Activated T-cell treated with anti-CD3 and anti-CD28 coated beads, Interleukin-2, amount 50 U/mL, for 72 hours (primary cell): ENCODE measurements around the gene PLIN1. TPM values are rescaled to one million over a fixed set of nuclear protein-coding genes. Genes with fewer than 3 reads are reported as not detected.

Experiments
- ATAC-seq, 2 donors: fragments of 150-1000 bp; cut with Tn5 transposase; replicated peaks in 1 of 2; 2 replicates each; pipeline ENCODE4 v1.10.0; 2021; ENCODE audit warnings: moderate library complexity in 2 of 2, mild to moderate bottlenecking in 1 of 2
- DNase-seq, 2 donors: peaks; one replicate each; pipeline ENCODE4 v3.0.0; 2021 to 2022; ENCODE audit warnings: mixed read lengths in 1 of 2
- H3K27ac Mint-ChIP-seq: one replicate; pipeline ENCODE4 v1.8.0; 2022; ENCODE audit warnings: mild to moderate bottlenecking, moderate library complexity, mixed read lengths
- H3K27me3 Mint-ChIP-seq: one replicate; pipeline ENCODE4 v1.8.0; 2022; ENCODE audit warnings: low read depth, mixed read lengths
- H3K36me3 Mint-ChIP-seq, 2 donors: one replicate each; pipeline ENCODE4 v1.8.0; 2022; ENCODE audit warnings: mixed read lengths in 2 of 2, mild to moderate bottlenecking in 1 of 2; ENCODE audit not compliant: insufficient read depth in 2 of 2
- H3K4me1 Mint-ChIP-seq: one replicate; pipeline ENCODE4 v1.8.0; 2022; ENCODE audit warnings: low read depth, mixed read lengths
- H3K4me3 Mint-ChIP-seq, 2 donors: one replicate each; pipeline ENCODE4 v1.8.0; 2022; ENCODE audit warnings: mild to moderate bottlenecking in 2 of 2, mixed read lengths in 2 of 2, moderate library complexity in 2 of 2
- H3K9me3 Mint-ChIP-seq, 2 donors: one replicate each; pipeline ENCODE4 v1.8.0; 2022; ENCODE audit warnings: mixed read lengths in 2 of 2
- total RNA-seq, 2 donors: library from RNA; stranded (reverse); gene quantifications; one replicate each; pipeline ENCODE4 v1.2.3, GENCODE V29; 2022

The PLIN1 gene
- total RNA-seq, 2 donors from 2014 or later = 0.88 to 1.3 TPM

- Mint-ChIP-seq H3K27ac (no peak overlapping the region), H3K4me3 (no peak overlapping the region), H3K4me1 (no peaks in the 10 kb centered on the region), H3K9me3 (no peaks in the 10 kb centered on the region), H3K36me3 (no peaks in the 10 kb centered on the region), H3K27me3 (no peaks in the 10 kb centered on the region)
- DNase-seq (no peak), ATAC-seq (no peak)
These were observed 38.1 kb downstream of the PLIN1 start for GRCh38 chr15:89641053-89641452.

- DNase-seq (no peak), ATAC-seq (no peak)
- H3K4me1 Mint-ChIP-seq = no peaks in the 10 kb centered on the region
- no peak overlapping the region for H3K4me3 Mint-ChIP-seq
- H3K27ac Mint-ChIP-seq = no peak overlapping the region
- no peaks in the 10 kb centered on the region for H3K27me3 Mint-ChIP-seq
- peaks cover 0 to 1% of the 10 kb centered on the region in 2 donors for H3K36me3 Mint-ChIP-seq
- peaks cover 0 to 2% of the 10 kb centered on the region in 2 donors for H3K9me3 Mint-ChIP-seq
These were observed 38.9 kb downstream of the PLIN1 start for GRCh38 chr15:89640245-89640644.

GRCh38 chr15:89633585-89633984 lies 45.6 kb downstream of the PLIN1 start:
- no peak for ATAC-seq

GRCh38 chr15:89632563-89633430 lies 46.4 kb downstream of the PLIN1 start:
- Mint-ChIP-seq H3K4me1 (no peaks in the 10 kb centered on the region), H3K27ac (no peak overlapping the region), H3K36me3 (peaks cover 5 to 11% of the 10 kb centered on the region in 2 donors), H3K27me3 (no peaks in the 10 kb centered on the region), H3K4me3 (no peak overlapping the region), H3K9me3 (peaks cover 0 to 2% of the 10 kb centered on the region in 2 donors)
- no peak for ATAC-seq
- no peak for DNase-seq

More at GRCh38 chr15:89633585-89633984, 45.6 kb downstream of the PLIN1 start:
- H3K27ac Mint-ChIP-seq = no peak overlapping the region
- H3K36me3 Mint-ChIP-seq = peaks cover 5 to 9% of the 10 kb centered on the region in 2 donors
- H3K9me3 Mint-ChIP-seq = peaks cover 0 to 2% of the 10 kb centered on the region in 2 donors
- no peak overlapping the region for H3K4me3 Mint-ChIP-seq
- H3K4me1 Mint-ChIP-seq = no peaks in the 10 kb centered on the region
- H3K27me3 Mint-ChIP-seq = no peaks in the 10 kb centered on the region
- DNase-seq = no peak

GRCh38 chr15:89631902-89632264 lies 47.3 kb downstream of the PLIN1 start:
- Mint-ChIP-seq H3K9me3 (peaks cover 0 to 2% of the 10 kb centered on the region in 2 donors), H3K4me1 (no peaks in the 10 kb centered on the region), H3K36me3 (peaks cover 5 to 16% of the 10 kb centered on the region in 2 donors), H3K27me3 (no peaks in the 10 kb centered on the region), H3K4me3 (no peak overlapping the region), H3K27ac (no peak overlapping the region)
- DNase-seq = no peak
- ATAC-seq = peak in 1 of 2 donors; percentile 20

- DNase-seq (no peak), ATAC-seq (peak in 1 of 2 donors; percentile 15)
- no peaks in the 10 kb centered on the region for H3K4me1 Mint-ChIP-seq
- no peak overlapping the region for H3K27ac Mint-ChIP-seq
- H3K4me3 Mint-ChIP-seq = no peak overlapping the region
- H3K36me3 Mint-ChIP-seq = peaks cover 5 to 18% of the 10 kb centered on the region in 2 donors
- H3K9me3 Mint-ChIP-seq = peaks cover 0 to 2% of the 10 kb centered on the region in 2 donors
- no peaks in the 10 kb centered on the region for H3K27me3 Mint-ChIP-seq
These were observed 47.9 kb downstream of the PLIN1 start for GRCh38 chr15:89630974-89631901.

GRCh38 chr15:89630260-89630659 lies 48.9 kb downstream of the PLIN1 start:
- Mint-ChIP-seq H3K27me3 (no peaks in the 10 kb centered on the region), H3K4me1 (no peaks in the 10 kb centered on the region), H3K36me3 (peaks cover 3 to 27% of the 10 kb centered on the region in 2 donors), H3K9me3 (peaks cover 0 to under 1% of the 10 kb centered on the region in 2 donors), H3K27ac (no peak overlapping the region), H3K4me3 (no peak overlapping the region)
- ATAC-seq (no peak), DNase-seq (no peak)

GRCh38 chr15:89629829-89630228 lies 49.3 kb downstream of the PLIN1 start:
- no peak for ATAC-seq
- Mint-ChIP-seq H3K4me3 (no peak overlapping the region), H3K4me1 (no peaks in the 10 kb centered on the region), H3K27me3 (no peaks in the 10 kb centered on the region), H3K27ac (no peak overlapping the region), H3K9me3 (no peaks in the 10 kb centered on the region), H3K36me3 (peaks cover 3 to 29% of the 10 kb centered on the region in 2 donors)
- DNase-seq = no peak

- no peaks in the 10 kb centered on the region for H3K9me3 Mint-ChIP-seq
These were observed 50.1 kb downstream of the PLIN1 start for GRCh38 chr15:89628806-89629715.

GRCh38 chr15:89628301-89628700 lies 50.9 kb downstream of the PLIN1 start:
- no peak for DNase-seq

More at GRCh38 chr15:89628806-89629715, 50.1 kb downstream of the PLIN1 start:
- no peak for ATAC-seq
- Mint-ChIP-seq H3K4me1 (no peaks in the 10 kb centered on the region), H3K27me3 (no peaks in the 10 kb centered on the region), H3K36me3 (peaks cover 4 to 35% of the 10 kb centered on the region in 2 donors), H3K4me3 (no peak overlapping the region), H3K27ac (no peak overlapping the region)
- DNase-seq = no peak

GRCh38 chr15:89627256-89627970 lies 51.8 kb downstream of the PLIN1 start:
- Mint-ChIP-seq H3K36me3 (peaks cover 6 to 49% of the 10 kb centered on the region in 2 donors), H3K27ac (no peak overlapping the region), H3K4me1 (no peaks in the 10 kb centered on the region), H3K4me3 (no peak overlapping the region), H3K27me3 (no peaks in the 10 kb centered on the region), H3K9me3 (no peaks in the 10 kb centered on the region)
- DNase-seq (no peak), ATAC-seq (no peak)

More at GRCh38 chr15:89628301-89628700, 50.9 kb downstream of the PLIN1 start:
- no peak overlapping the region for H3K4me3 Mint-ChIP-seq
- H3K27ac Mint-ChIP-seq = no peak overlapping the region
- no peaks in the 10 kb centered on the region for H3K4me1 Mint-ChIP-seq
- H3K9me3 Mint-ChIP-seq = no peaks in the 10 kb centered on the region
- peaks cover 6 to 42% of the 10 kb centered on the region in 2 donors for H3K36me3 Mint-ChIP-seq
- ATAC-seq = no peak
- no peaks in the 10 kb centered on the region for H3K27me3 Mint-ChIP-seq

- H3K4me3 Mint-ChIP-seq = no peak overlapping the region
- peaks cover 9 to 59% of the 10 kb centered on the region in 2 donors for H3K36me3 Mint-ChIP-seq
- DNase-seq (no peak), ATAC-seq (no peak)
- no peak overlapping the region for H3K27ac Mint-ChIP-seq
- H3K9me3 Mint-ChIP-seq = no peaks in the 10 kb centered on the region
- no peaks in the 10 kb centered on the region for H3K27me3 Mint-ChIP-seq
- H3K4me1 Mint-ChIP-seq = no peaks in the 10 kb centered on the region
These were observed 53.5 kb downstream of the PLIN1 start for GRCh38 chr15:89625716-89626115.
